ENCODE data around the gene U2AF1L4.
"Not testable (repeated sequence)": the region's sequence is repeated elsewhere in the genome, so short reads cannot be mapped to it uniquely, and the experiment has no call there.

The U2AF1L4 gene

GRCh38 chr19:35725216-35725861, 19.9 kb downstream of the U2AF1L4 start:
- H3K36me3 ChIP-seq: peaks cover 88% of the 10 kb centered on the region

GRCh38 chr19:35724560-35724959, 20.7 kb downstream of the U2AF1L4 start:
- TF ChIP-seq CTCF (IDR thresholded peaks at IDR 0.05; ENCODE audit: low read depth, low read length): no peak
- no peaks in the 10 kb centered on the region for H3K9me3 ChIP-seq
- H3K36me3 ChIP-seq: peaks cover 88% of the 10 kb centered on the region
- DNase-seq: no peak
- H3K27me3 ChIP-seq: no peaks in the 10 kb centered on the region
- H3K4me1 ChIP-seq: no peaks in the 10 kb centered on the region
- no peak overlapping the region for H3K4me3 ChIP-seq (ENCODE audit: low read depth, low read length)

More at GRCh38 chr19:35725216-35725861, 19.9 kb downstream of the U2AF1L4 start:
- Histone ChIP-seq H3K9me3 (no peaks in the 10 kb centered on the region), H3K4me3 (ENCODE audit: low read depth, low read length) (no peak overlapping the region), H3K27me3 (no peaks in the 10 kb centered on the region), H3K4me1 (no peaks in the 10 kb centered on the region)
- no peak for DNase-seq
- TF ChIP-seq CTCF (IDR thresholded peaks at IDR 0.05; ENCODE audit: low read depth, low read length): no peak

- H3K9me3 ChIP-seq; H3K4me1 ChIP-seq; DNase-seq; H3K4me3 ChIP-seq (ENCODE audit: low read depth, low read length); H3K27me3 ChIP-seq: not testable (repeated sequence)
- H3K36me3 ChIP-seq: peaks cover 84% of the 10 kb centered on the region
These were observed 21.1 kb downstream of the U2AF1L4 start for GRCh38 chr19:35724132-35724531.

- Histone ChIP-seq H3K4me3 (ENCODE audit: low read depth, low read length) (no peak overlapping the region), H3K36me3 (peaks cover 79% of the 10 kb centered on the region), H3K9me3 (no peaks in the 10 kb centered on the region), H3K27me3 (no peaks in the 10 kb centered on the region), H3K4me1 (no peaks in the 10 kb centered on the region)
- TF ChIP-seq CTCF (IDR thresholded peaks at IDR 0.05; ENCODE audit: low read depth, low read length): no peak
- DNase-seq: no peak
These were observed 21.5 kb downstream of the U2AF1L4 start for GRCh38 chr19:35723671-35724070.

- peaks cover 72% of the 10 kb centered on the region for H3K36me3 ChIP-seq
- TF ChIP-seq CTCF (IDR thresholded peaks at IDR 0.05; ENCODE audit: low read depth, low read length): no peak
- no peak for DNase-seq
These were observed 22.3 kb downstream of the U2AF1L4 start for GRCh38 chr19:35722897-35723296.

GRCh38 chr19:35722461-35722860, 22.8 kb downstream of the U2AF1L4 start:
- DNase-seq: no peak
- TF ChIP-seq CTCF (IDR thresholded peaks at IDR 0.05; ENCODE audit: low read depth, low read length): no peak
- Histone ChIP-seq H3K27me3 (no peaks in the 10 kb centered on the region), H3K36me3 (peaks cover 67% of the 10 kb centered on the region), H3K4me1 (no peaks in the 10 kb centered on the region), H3K9me3 (no peaks in the 10 kb centered on the region), H3K4me3 (ENCODE audit: low read depth, low read length) (no peak overlapping the region)

More at GRCh38 chr19:35722897-35723296, 22.3 kb downstream of the U2AF1L4 start:
- no peaks in the 10 kb centered on the region for H3K27me3 ChIP-seq
- H3K9me3 ChIP-seq: no peaks in the 10 kb centered on the region
- H3K4me3 ChIP-seq (ENCODE audit: low read depth, low read length): no peak overlapping the region
- H3K4me1 ChIP-seq: no peaks in the 10 kb centered on the region
